ENCODE measurements around the gene CCL21. TPM values are rescaled to one million over a fixed set of nuclear protein-coding genes. Genes with fewer than 3 reads are reported as not detected.

Gene CCL21
- polyA plus RNA-seq, 3 donors: not detected

DNA sequence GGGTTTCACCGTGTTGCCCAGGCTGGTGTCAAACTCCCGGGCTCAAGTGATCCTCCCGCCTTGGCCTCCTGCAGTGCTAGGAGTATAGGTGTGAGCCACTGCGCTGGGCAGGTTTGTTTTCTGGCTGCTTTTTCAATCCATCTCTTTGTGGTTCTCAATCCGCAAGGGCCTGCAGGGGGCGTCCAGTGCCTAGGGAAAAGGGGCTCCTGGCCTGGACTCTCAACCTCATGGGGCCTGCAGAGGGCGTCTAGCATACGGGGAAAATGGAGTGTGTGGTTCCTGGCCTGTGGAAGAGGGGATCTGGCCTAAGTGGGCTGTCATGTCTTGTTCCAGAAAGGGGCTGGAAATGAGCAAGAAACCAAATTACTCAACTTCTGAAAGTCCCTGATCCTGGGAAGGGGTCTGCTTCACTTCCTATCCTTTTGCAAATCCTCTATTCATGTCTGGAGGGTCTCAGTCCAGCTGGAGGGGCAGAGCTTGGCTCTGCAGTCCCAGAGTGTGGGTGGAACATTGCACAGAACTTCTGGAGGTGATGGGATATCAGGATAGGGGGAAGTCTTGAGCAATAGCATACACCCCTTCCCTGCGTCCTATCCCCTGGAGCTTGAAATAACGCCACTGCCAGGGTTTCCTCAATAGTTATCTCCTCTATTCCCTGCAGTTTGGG lies 34.8 kb downstream of the CCL21 start:
- H3K9ac ChIP-seq (ENCODE audit: insufficient read depth, low read length, poor library complexity, severe bottlenecking): no peak overlapping the region
- Mint-ChIP-seq H3K27ac (no peak overlapping the region), H3K4me1 (no peaks in the 10 kb centered on the region), H3K36me3 (peaks cover 0 to 9% of the 10 kb centered on the region in 2 donors), H3K9me3 (peaks cover 0 to 1% (median 0%) of the 10 kb centered on the region in 7 donors), H3K27me3 (ENCODE audit: low read depth in 3 of 3) (peaks cover 0 to 4% (median 0%) of the 10 kb centered on the region in 3 donors), H3K4me3 (no peak overlapping the region)
- no peaks in the 10 kb centered on the region for H3K79me2 ChIP-seq (ENCODE audit: insufficient read depth, low read length)
- peaks cover 0 to under 1% of the 10 kb centered on the region in 2 donors for H3K9me3 ChIP-seq (replicated peaks in 1 of 2; ENCODE audit: control insufficient read depth in 1 of 2, insufficient read depth in 1 of 2, low read length in 2 of 2)
- H3K36me3 ChIP-seq (replicated peaks in 1 of 2; ENCODE audit: control insufficient read depth in 1 of 2, insufficient read depth in 2 of 2, low read length in 2 of 2): no peaks in the 10 kb centered on the region
- WGBS (ENCODE audit: insufficient coverage): 6% methylated on average over 8 of the region's 10 CpGs
- H3K27ac ChIP-seq (ENCODE audit: low read depth in 1 of 2, low read length in 2 of 2): no peak overlapping the region
- no peak overlapping the region for H3K4me3 ChIP-seq (replicated peaks in 1 of 3; ENCODE audit: low read depth in 2 of 3, low read length in 3 of 3)
- peak; percentile 68 for TF ChIP-seq CTCF (IDR thresholded peaks at IDR 0.05)
- H4K20me1 ChIP-seq (ENCODE audit: insufficient read depth, low read length): no peaks in the 10 kb centered on the region
- H3K4me1 ChIP-seq (ENCODE audit: control insufficient read depth in 1 of 2, insufficient read depth in 2 of 2, low read length in 2 of 2): no peaks in the 10 kb centered on the region
- no peaks in the 10 kb centered on the region for H3K27me3 ChIP-seq (ENCODE audit: control insufficient read depth in 2 of 2, insufficient read depth in 2 of 2, low read length in 2 of 2)
- H3K4me2 ChIP-seq (replicated peaks; ENCODE audit: extremely low read depth, low read length, poor library complexity, severe bottlenecking): no peak overlapping the region
- intact Hi-C loops (cut with micrococcal nuclease): loop anchor here in 1 of 2 donors (1.0 kb wide), 1 partner anchor 27 kb away; no protein-coding TSS in a partner anchor
- peak; percentile 55 to 71 (median 56) for DNase-seq
- H2AFZ ChIP-seq (ENCODE audit: insufficient read depth, low read depth, low read length, poor library complexity, severe bottlenecking): no peak overlapping the region

DNA sequence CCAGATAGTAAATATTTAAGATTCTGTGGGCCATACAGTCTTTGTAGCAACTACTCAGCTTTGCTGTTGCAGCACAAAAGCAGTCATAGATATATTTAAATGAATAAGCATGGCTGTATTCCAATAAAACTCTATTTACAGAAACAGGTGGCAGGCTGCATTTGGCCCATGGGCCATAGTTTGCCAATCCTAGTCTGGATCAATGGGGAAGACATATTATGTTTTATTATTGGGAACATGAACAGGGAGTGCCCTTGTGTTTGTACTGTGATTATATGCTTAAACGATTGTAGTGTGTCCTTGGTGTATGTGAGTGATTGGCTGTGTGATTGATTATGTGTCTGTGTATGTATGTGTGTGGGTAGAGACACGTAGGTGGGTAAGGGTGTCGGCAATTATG lies 35.5 kb downstream of the CCL21 start:
- no peaks in the 10 kb centered on the region for H4K20me1 ChIP-seq (ENCODE audit: insufficient read depth, low read length)
- no peak overlapping the region for H3K4me3 ChIP-seq (replicated peaks in 1 of 3; ENCODE audit: low read depth in 2 of 3, low read length in 3 of 3)
- H3K27me3 Mint-ChIP-seq (ENCODE audit: low read depth in 3 of 3): peaks cover 0 to 4% (median 0%) of the 10 kb centered on the region in 3 donors
- H3K36me3 Mint-ChIP-seq: peaks cover 3 to 12% of the 10 kb centered on the region in 2 donors
- H3K79me2 ChIP-seq (ENCODE audit: insufficient read depth, low read length): no peaks in the 10 kb centered on the region
- H3K4me2 ChIP-seq (replicated peaks; ENCODE audit: extremely low read depth, low read length, poor library complexity, severe bottlenecking): no peak overlapping the region
- no peak overlapping the region for H3K4me3 Mint-ChIP-seq
- H3K36me3 ChIP-seq (replicated peaks in 1 of 2; ENCODE audit: control insufficient read depth in 1 of 2, insufficient read depth in 2 of 2, low read length in 2 of 2): peaks cover 0 to 5% of the 10 kb centered on the region in 2 donors
- H3K27ac Mint-ChIP-seq: peak overlapping the region in 1 of 7 donors; percentile 17
- H3K27me3 ChIP-seq (ENCODE audit: control insufficient read depth in 2 of 2, insufficient read depth in 2 of 2, low read length in 2 of 2): no peaks in the 10 kb centered on the region
- intact Hi-C loops (cut with micrococcal nuclease): no loop called here
- H3K9me3 ChIP-seq (replicated peaks in 1 of 2; ENCODE audit: control insufficient read depth in 1 of 2, insufficient read depth in 1 of 2, low read length in 2 of 2): peaks cover 4 to 7% of the 10 kb centered on the region in 2 donors
- H3K9me3 Mint-ChIP-seq: peaks cover 0 to 6% (median 5%) of the 10 kb centered on the region in 7 donors
- no peak overlapping the region for H3K9ac ChIP-seq (ENCODE audit: insufficient read depth, low read length, poor library complexity, severe bottlenecking)
- TF ChIP-seq CTCF (IDR thresholded peaks at IDR 0.05): no peak
- DNase-seq: no peak
- 81% methylated on average over 3 of the region's 3 CpGs for WGBS (ENCODE audit: insufficient coverage)
- H3K4me1 ChIP-seq (ENCODE audit: control insufficient read depth in 1 of 2, insufficient read depth in 2 of 2, low read length in 2 of 2): no peaks in the 10 kb centered on the region
- no peak overlapping the region for H3K27ac ChIP-seq (ENCODE audit: low read depth in 1 of 2, low read length in 2 of 2)
- no peak overlapping the region for H2AFZ ChIP-seq (ENCODE audit: insufficient read depth, low read depth, low read length, poor library complexity, severe bottlenecking)
- no peaks in the 10 kb centered on the region for H3K4me1 Mint-ChIP-seq

Data from CD14-positive monocyte (primary cell).